Prostate gland (tissue), 2 donors: ENCODE results near the gene WWOX.

Experiments used
- POLR2A ChIP-seq: fragments of 450-650 bp; IDR thresholded peaks from one replicate; pipeline ENCODE4 v1.6.1; 2016; ENCODE audit warnings: antibody characterized with exemption, mild to moderate bottlenecking
- TF ChIP-seq, protein P1 (sequence below), 4 experiments: fragments of 200-600 bp in 2 of 4; fragments of 450-650 bp in 2 of 4; sonication (generic) in 2 of 4; IDR thresholded peaks; 1 replicate in 3 of 4; 2 replicates in 1 of 4; pipeline ENCODE4 v1.5.1; 2016 to 2019; ENCODE audit warnings: antibody characterized with exemption in 4 of 4, mild to moderate bottlenecking in 2 of 4, moderate library complexity in 2 of 4

DNA sequence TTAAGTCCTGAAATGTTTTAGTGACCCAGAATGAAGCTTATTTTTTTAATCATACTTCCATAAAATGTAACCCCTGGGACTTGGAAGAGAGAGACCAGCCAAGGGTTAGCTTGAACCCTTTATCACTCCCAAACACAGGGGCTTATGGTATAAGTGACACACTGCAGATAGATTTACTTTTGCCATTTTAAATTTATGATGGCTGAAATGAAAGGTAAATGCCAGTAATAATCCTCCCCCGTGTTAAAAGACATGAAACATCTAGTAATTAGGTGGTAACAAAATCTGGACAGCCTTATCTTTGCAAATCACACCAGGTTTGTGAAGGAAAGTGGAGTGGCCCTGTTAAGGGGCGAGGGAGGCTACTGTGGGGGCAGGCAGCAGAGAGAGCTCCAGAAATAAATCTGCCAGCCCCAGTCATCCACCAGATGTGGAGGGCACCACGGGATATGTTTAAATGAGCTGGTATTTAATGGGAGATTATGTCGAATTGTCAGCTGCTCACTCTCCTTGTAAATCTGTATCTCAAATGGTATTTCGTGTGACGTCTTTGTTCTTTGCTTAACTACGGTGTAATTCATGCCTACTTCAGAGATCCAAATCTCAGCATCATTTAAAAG is 326.5 kb downstream of the WWOX start:
- TF ChIP-seq, protein P1, sequence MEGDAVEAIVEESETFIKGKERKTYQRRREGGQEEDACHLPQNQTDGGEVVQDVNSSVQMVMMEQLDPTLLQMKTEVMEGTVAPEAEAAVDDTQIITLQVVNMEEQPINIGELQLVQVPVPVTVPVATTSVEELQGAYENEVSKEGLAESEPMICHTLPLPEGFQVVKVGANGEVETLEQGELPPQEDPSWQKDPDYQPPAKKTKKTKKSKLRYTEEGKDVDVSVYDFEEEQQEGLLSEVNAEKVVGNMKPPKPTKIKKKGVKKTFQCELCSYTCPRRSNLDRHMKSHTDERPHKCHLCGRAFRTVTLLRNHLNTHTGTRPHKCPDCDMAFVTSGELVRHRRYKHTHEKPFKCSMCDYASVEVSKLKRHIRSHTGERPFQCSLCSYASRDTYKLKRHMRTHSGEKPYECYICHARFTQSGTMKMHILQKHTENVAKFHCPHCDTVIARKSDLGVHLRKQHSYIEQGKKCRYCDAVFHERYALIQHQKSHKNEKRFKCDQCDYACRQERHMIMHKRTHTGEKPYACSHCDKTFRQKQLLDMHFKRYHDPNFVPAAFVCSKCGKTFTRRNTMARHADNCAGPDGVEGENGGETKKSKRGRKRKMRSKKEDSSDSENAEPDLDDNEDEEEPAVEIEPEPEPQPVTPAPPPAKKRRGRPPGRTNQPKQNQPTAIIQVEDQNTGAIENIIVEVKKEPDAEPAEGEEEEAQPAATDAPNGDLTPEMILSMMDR (IDR thresholded peaks at IDR 0.05) = no peak
- TF ChIP-seq POLR2A = no peak
